ENCODE results near the gene CREG2.

- no peak for TF ChIP-seq POLR2AphosphoS5 (IDR thresholded peaks at IDR 0.05)
- no peak for TF ChIP-seq CTCF (IDR thresholded peaks at IDR 0.05)
- TF ChIP-seq POLR2A (IDR thresholded peaks at IDR 0.05): no peak
- TF ChIP-seq EP300 (IDR thresholded peaks at IDR 0.05): no peak
Measured at GRCh38 chr2:101367508-101367907, 19.8 kb downstream of the CREG2 start.

All from upper lobe of left lung (tissue), 4 donors.